Upper lobe of left lung (tissue), 6 donors: ENCODE data around the gene DDX53. TPM values are rescaled to one million over a fixed set of nuclear protein-coding genes. Genes with fewer than 3 reads are reported as not detected.

Experiments
- ATAC-seq, 2 donors: fragments of 200-7000 bp; cut with Tn5 transposase; one replicate each; pipeline ENCODE4 v1.9.1; 2022; ENCODE audit warnings: mild to moderate bottlenecking in 2 of 2, moderate library complexity in 2 of 2; ENCODE audit not compliant: low FRiP score in 2 of 2
- DNase-seq, 2 donors: peaks; one replicate each; pipeline ENCODE4 v3.0.0-alpha.2; 2019 to 2020
- H3K27ac ChIP-seq, 4 donors: fragments of 200-600 bp; sonication (generic); one replicate each; pipeline ENCODE4 v1.5.1; 2016 to 2019
- H3K27me3 ChIP-seq, 4 donors: fragments of 200-600 bp; sonication (generic); one replicate each; pipeline ENCODE4 v1.5.1; 2017 to 2019
- H3K36me3 ChIP-seq, 4 donors: fragments of 200-600 bp; sonication (generic); one replicate each; pipeline ENCODE4 v1.5.1; 2016 to 2019
- H3K4me1 ChIP-seq, 4 donors: fragments of 200-600 bp; sonication (generic); one replicate each; pipeline ENCODE4 v1.5.1; 2018 to 2019
- H3K4me3 ChIP-seq, 4 donors: fragments of 200-600 bp; sonication (generic); one replicate each; pipeline ENCODE4 v1.5.1; 2017 to 2019; ENCODE audit warnings: mild to moderate bottlenecking in 2 of 4, moderate library complexity in 1 of 4
- H3K9me3 ChIP-seq, 4 donors: fragments of 200-600 bp; sonication (generic); one replicate each; pipeline ENCODE4 v1.5.1; 2018 to 2019
- EP300 ChIP-seq, 4 donors: sonication (generic); formaldehyde crosslinking; IDR thresholded peaks; one replicate each; pipeline ENCODE4 v1.5.1; 2017; ENCODE audit warnings: antibody characterized with exemption in 4 of 4, control low read depth in 2 of 4
- POLR2A ChIP-seq, 4 donors: fragments of 450-650 bp; IDR thresholded peaks; one replicate each; pipeline ENCODE4 v1.5.1; 2016 to 2017; ENCODE audit warnings: antibody characterized with exemption in 4 of 4, mild to moderate bottlenecking in 2 of 4
- POLR2AphosphoS5 ChIP-seq, 2 donors: sonication (generic); formaldehyde crosslinking; IDR thresholded peaks; one replicate each; pipeline ENCODE4 v1.5.1; 2017; ENCODE audit warnings: antibody characterized with exemption in 2 of 2
- WGBS, 2 donors: methylation state at CpG; one replicate each; pipeline ENCODE4 v1.1.5; 2017 to 2018; 5-methylcytosine and 5-hydroxymethylcytosine counted together
- total RNA-seq, 6 donors: library from RNA; depleted of rRNA in 4 of 6; stranded (reverse); fragments of >200 nt in 4 of 6; gene quantifications; one replicate each; pipeline versions ENCODE4 v1.1.0 to v1.2.1, GENCODE V29; 2016 to 2021
- TF ChIP-seq, protein P1 (sequence below), 6 experiments: fragments of 450-650 bp in 4 of 6; fragments of 200-600 bp in 2 of 6; sonication (generic) in 2 of 6; IDR thresholded peaks; one replicate each; pipeline ENCODE4 v1.5.1; 2016 to 2019; ENCODE audit warnings: antibody characterized with exemption in 6 of 6
- donor health status: DM: no; HTN: no; CAD: no; lungs with moderate emphysema.
- donor health status: DM: no; HTN: yes; CAD: no; lungs with severe emphysema.

DDX53 gene
- total RNA-seq, 6 donors from 2014 or later: not detected

DNA sequence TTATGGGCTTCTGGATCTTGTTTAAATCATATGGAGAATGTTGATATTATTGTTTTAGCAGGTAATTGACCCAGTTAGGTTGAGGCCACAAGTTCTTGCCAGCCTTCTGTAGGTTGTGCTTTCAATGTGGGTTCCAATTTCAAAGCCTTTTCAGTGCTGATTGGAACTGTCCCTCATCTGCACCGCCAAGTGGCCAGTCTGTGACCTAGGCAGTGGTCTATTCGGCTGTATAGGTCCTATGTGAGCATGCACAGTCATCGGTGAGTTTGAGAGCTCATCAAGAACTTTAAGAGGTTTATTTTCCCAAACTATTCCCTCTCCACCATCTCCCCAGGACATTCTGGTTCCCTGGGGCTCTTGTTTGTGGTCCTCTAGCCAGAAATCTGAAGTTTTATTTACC is 35.7 kb downstream of the DDX53 start:
- ATAC-seq (no peak), DNase-seq (no peak)
- TF ChIP-seq EP300 (IDR thresholded peaks at IDR 0.05) (no peak), POLR2AphosphoS5 (IDR thresholded peaks at IDR 0.05) (no peak), POLR2A (IDR thresholded peaks at IDR 0.05) (no peak)
- TF ChIP-seq, protein P1, sequence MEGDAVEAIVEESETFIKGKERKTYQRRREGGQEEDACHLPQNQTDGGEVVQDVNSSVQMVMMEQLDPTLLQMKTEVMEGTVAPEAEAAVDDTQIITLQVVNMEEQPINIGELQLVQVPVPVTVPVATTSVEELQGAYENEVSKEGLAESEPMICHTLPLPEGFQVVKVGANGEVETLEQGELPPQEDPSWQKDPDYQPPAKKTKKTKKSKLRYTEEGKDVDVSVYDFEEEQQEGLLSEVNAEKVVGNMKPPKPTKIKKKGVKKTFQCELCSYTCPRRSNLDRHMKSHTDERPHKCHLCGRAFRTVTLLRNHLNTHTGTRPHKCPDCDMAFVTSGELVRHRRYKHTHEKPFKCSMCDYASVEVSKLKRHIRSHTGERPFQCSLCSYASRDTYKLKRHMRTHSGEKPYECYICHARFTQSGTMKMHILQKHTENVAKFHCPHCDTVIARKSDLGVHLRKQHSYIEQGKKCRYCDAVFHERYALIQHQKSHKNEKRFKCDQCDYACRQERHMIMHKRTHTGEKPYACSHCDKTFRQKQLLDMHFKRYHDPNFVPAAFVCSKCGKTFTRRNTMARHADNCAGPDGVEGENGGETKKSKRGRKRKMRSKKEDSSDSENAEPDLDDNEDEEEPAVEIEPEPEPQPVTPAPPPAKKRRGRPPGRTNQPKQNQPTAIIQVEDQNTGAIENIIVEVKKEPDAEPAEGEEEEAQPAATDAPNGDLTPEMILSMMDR (IDR thresholded peaks at IDR 0.05): no peak
- H3K4me1 ChIP-seq: no peaks in the 10 kb centered on the region
- WGBS, 2 donors: 78 to 88% methylated on average over 3 of the region's 3 CpGs
- no peak overlapping the region for H3K27ac ChIP-seq
- no peaks in the 10 kb centered on the region for H3K36me3 ChIP-seq
- H3K4me3 ChIP-seq: no peak overlapping the region
- H3K9me3 ChIP-seq: no peaks in the 10 kb centered on the region
- no peaks in the 10 kb centered on the region for H3K27me3 ChIP-seq

DNA sequence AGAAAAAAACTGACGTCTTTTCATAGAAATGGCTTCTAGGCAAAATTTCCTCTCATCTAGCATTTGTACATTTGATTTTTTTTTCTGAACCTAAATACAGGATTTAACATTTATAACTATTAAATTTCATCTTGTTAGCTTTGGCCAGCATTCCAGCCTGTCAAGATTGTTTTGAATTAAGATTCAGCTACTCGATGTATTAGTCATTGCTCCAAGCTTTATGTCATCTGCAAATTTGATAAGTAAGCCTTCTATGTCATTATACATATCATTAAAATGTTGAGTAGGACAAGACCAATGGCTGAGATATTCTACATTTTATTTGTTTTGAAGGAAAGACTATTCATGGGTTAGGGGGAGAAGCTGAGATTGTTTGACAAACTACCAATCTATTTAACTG is 46.7 kb downstream of the DDX53 start:
- Histone ChIP-seq H3K4me1 (no peaks in the 10 kb centered on the region), H3K27ac (no peak overlapping the region), H3K9me3 (no peaks in the 10 kb centered on the region), H3K36me3 (no peaks in the 10 kb centered on the region), H3K4me3 (no peak overlapping the region), H3K27me3 (no peaks in the 10 kb centered on the region)
- ATAC-seq: no peak
- TF ChIP-seq POLR2AphosphoS5 (IDR thresholded peaks at IDR 0.05): no peak
- no peak for TF ChIP-seq POLR2A (IDR thresholded peaks at IDR 0.05)
- TF ChIP-seq EP300 (IDR thresholded peaks at IDR 0.05): no peak
- TF ChIP-seq, protein P1 (IDR thresholded peaks at IDR 0.05): no peak
- WGBS, 2 donors: 83 to 85% methylated on average over 2 of the region's 2 CpGs
- no peak for DNase-seq

GRCh38 chrX:23048806-23049573 is 49.2 kb downstream of the DDX53 start:
- Histone ChIP-seq H3K4me3 (no peak overlapping the region), H3K27me3 (no peaks in the 10 kb centered on the region), H3K9me3 (no peaks in the 10 kb centered on the region), H3K36me3 (no peaks in the 10 kb centered on the region), H3K4me1 (no peaks in the 10 kb centered on the region), H3K27ac (no peak overlapping the region)
- no peak for TF ChIP-seq POLR2A (IDR thresholded peaks at IDR 0.05)
- no peak for TF ChIP-seq POLR2AphosphoS5 (IDR thresholded peaks at IDR 0.05)
- no peak for TF ChIP-seq EP300 (IDR thresholded peaks at IDR 0.05)
- TF ChIP-seq, protein P1 (IDR thresholded peaks at IDR 0.05): no peak
- WGBS, 2 donors: 85 to 97% methylated on average over 2 of the region's 2 CpGs
- ATAC-seq: no peak
- DNase-seq: no peak

DNA sequence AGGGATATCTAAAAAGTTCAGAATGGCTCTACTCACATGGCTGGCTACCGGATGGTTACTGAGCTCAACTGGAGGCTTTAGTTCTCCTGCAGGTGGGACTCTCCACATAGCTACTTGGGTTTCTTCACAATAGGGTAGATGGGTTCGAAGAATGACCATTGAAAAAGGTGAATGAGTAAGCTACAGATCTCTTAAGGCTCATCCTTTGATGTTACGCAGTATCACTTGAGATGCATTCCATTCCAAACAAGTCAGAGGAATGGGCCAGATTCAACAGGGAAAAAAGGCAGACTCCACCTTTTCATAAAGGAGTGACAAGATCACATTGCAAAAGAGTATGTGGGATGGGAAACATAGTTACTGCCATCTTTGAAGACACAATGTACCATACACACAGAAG is 52.6 kb downstream of the DDX53 start:
- Histone ChIP-seq H3K4me3 (no peak overlapping the region), H3K36me3 (no peaks in the 10 kb centered on the region), H3K27ac (no peak overlapping the region), H3K9me3 (no peaks in the 10 kb centered on the region), H3K27me3 (no peaks in the 10 kb centered on the region), H3K4me1 (no peaks in the 10 kb centered on the region)
- ATAC-seq: no peak
- TF ChIP-seq EP300 (IDR thresholded peaks at IDR 0.05) (no peak), POLR2AphosphoS5 (IDR thresholded peaks at IDR 0.05) (no peak)
- TF ChIP-seq, protein P1 (IDR thresholded peaks at IDR 0.05): no peak
- no peak for DNase-seq
- WGBS, 2 donors: 80 to 89% methylated on average over 3 of the region's 3 CpGs
